H1 (cell line): Measurements from ENCODE around the gene H6PD. TPM values are rescaled to one million over a fixed set of nuclear protein-coding genes. Genes with fewer than 3 reads are reported as not detected.

Experiments used
- CTCF ChIA-PET: fragments of 300-600 bp; sonication (Branson Sonifier 250); formaldehyde crosslinking; loops from one replicate; lab custom pipeline; 2021; ENCODE audit not compliant: partially characterized antibody; lab: Charles Lee
- POLR2A ChIA-PET: fragments of 300-600 bp; sonication (Branson Sonifier 250); formaldehyde crosslinking; loops from one replicate; lab custom pipeline; 2021; ENCODE audit warnings: inconsistent platforms; ENCODE audit not compliant: partially characterized antibody; lab: Charles Lee
- DNase-seq, 2 experiments: peaks; one replicate each; pipeline versions ENCODE4 v3.0.0 to v3.0.0-alpha.2; 2010 to 2022; ENCODE audit warnings: low spot score in 2 of 2, low read depth in 1 of 2, mixed read lengths in 1 of 2
- FAIRE-seq: peaks from 2 replicates; lab custom pipeline; 2011; peaks lifted over from hg19 to GRCh38; lab: Jason Lieb, UNC
- H2AFZ ChIP-seq: 2 replicates; pipeline ENCODE4 v1.8.1; 2012; ENCODE audit warnings: low read length, inconsistent platforms
- H2AK5ac ChIP-seq: 2 replicates; pipeline ENCODE4 v1.6.1; 2013; ENCODE audit warnings: low read depth, low read length
- H2BK120ac ChIP-seq: replicated peaks from 2 replicates; pipeline ENCODE3; 2013; ENCODE audit warnings: low read depth, low read length, inconsistent platforms
- H2BK12ac ChIP-seq: 2 replicates; pipeline ENCODE4 v1.6.1; 2013; ENCODE audit warnings: low read depth, low read length
- H2BK15ac ChIP-seq: 2 replicates; pipeline ENCODE4 v1.6.1; 2013; ENCODE audit warnings: low read length
- H2BK20ac ChIP-seq: 2 replicates; pipeline ENCODE4 v1.6.1; 2013; ENCODE audit warnings: low read length
- H2BK5ac ChIP-seq: 2 replicates; pipeline ENCODE4 v1.6.1; 2013; ENCODE audit warnings: low read depth, low read length
- H3K14ac ChIP-seq: 2 replicates; pipeline ENCODE4 v1.6.1; 2013; ENCODE audit warnings: inconsistent platforms; ENCODE audit not compliant: insufficient read length
- H3K18ac ChIP-seq: 2 replicates; pipeline ENCODE4 v1.6.1; 2013; ENCODE audit warnings: low read length; ENCODE audit errors: extremely low read depth
- H3K23ac ChIP-seq: 2 replicates; pipeline ENCODE4 v1.6.1; 2013; ENCODE audit warnings: inconsistent platforms; ENCODE audit not compliant: insufficient read length
- H3K23me2 ChIP-seq: 2 replicates; pipeline ENCODE4 v1.6.1; 2013; ENCODE audit warnings: low read depth, low read length
- H3K27ac ChIP-seq: 2 replicates; pipeline ENCODE4 v1.6.1; 2011; ENCODE audit warnings: low read depth, low read length, inconsistent platforms
- H3K27me3 ChIP-seq, 4 experiments: replicated peaks in 1 of 4; 1 replicate in 1 of 4; 2 replicates in 3 of 4; pipeline versions ENCODE4 v1.6.1 to v1.8.1; 2011 to 2013; ENCODE audit warnings: low read length in 3 of 4, mild to moderate bottlenecking in 3 of 4, inconsistent platforms in 2 of 4, mixed read lengths in 2 of 4, moderate library complexity in 1 of 4; ENCODE audit not compliant: control insufficient read depth in 3 of 4, insufficient read depth in 3 of 4; ENCODE audit errors: extremely low read depth in 1 of 4
- H3K36me3 ChIP-seq, 4 experiments: 2 replicates each; pipeline versions ENCODE4 v1.6.1 to v1.8.1; 2011 to 2013; ENCODE audit warnings: mild to moderate bottlenecking in 4 of 4, low read length in 3 of 4, moderate library complexity in 2 of 4, control low read depth in 1 of 4, inconsistent platforms in 1 of 4; ENCODE audit not compliant: insufficient read depth in 4 of 4, control insufficient read depth in 2 of 4
- H3K4ac ChIP-seq: replicated peaks from 2 replicates; pipeline ENCODE3; 2013; ENCODE audit warnings: low read length, low read depth, mixed read lengths, inconsistent platforms; ENCODE audit not compliant: insufficient read length
- H3K4me1 ChIP-seq, 4 experiments: replicated peaks in 1 of 4; 1 replicate in 1 of 4; 2 replicates in 3 of 4; pipeline versions ENCODE4 v1.6.1 to v1.8.1; 2011 to 2013; ENCODE audit warnings: low read length in 3 of 4, inconsistent platforms in 2 of 4, mixed read lengths in 1 of 4; ENCODE audit not compliant: insufficient read depth in 4 of 4, control insufficient read depth in 3 of 4
- H3K4me2 ChIP-seq, 2 experiments: 2 replicates each; pipeline versions ENCODE4 v1.6.1 to v1.8.1; 2011 to 2013; ENCODE audit warnings: low read depth in 2 of 2, low read length in 2 of 2, control low read depth in 1 of 2, inconsistent platforms in 1 of 2, mild to moderate bottlenecking in 1 of 2; ENCODE audit not compliant: insufficient read depth in 1 of 2
- H3K4me3 ChIP-seq, 4 experiments: fragments of 200-600, 300-600 bp in 1 of 4; sonication (generic), shearing (Covaris generic), sonication (Bioruptor Twin) in 1 of 4; 2 replicates each; pipeline versions ENCODE4 v1.5.1 to v1.8.1; 2011 to 2016; ENCODE audit warnings: low read length in 4 of 4, low read depth in 3 of 4, control low read depth in 2 of 4, inconsistent platforms in 2 of 4, mild to moderate bottlenecking in 2 of 4, mixed read lengths in 1 of 4, moderate library complexity in 1 of 4; ENCODE audit not compliant: insufficient read depth in 2 of 4; ENCODE audit errors: extremely low read depth in 1 of 4
- H3K56ac ChIP-seq: replicated peaks from 2 replicates; pipeline ENCODE3; 2013; ENCODE audit warnings: low read depth, mild to moderate bottlenecking, mixed read lengths, low read length, inconsistent platforms; ENCODE audit not compliant: insufficient read length
- H3K79me1 ChIP-seq: 2 replicates; pipeline ENCODE4 v1.6.1; 2013; ENCODE audit warnings: low read depth, low read length, control low read depth
- H3K79me2 ChIP-seq, 2 experiments: 2 replicates each; pipeline versions ENCODE4 v1.6.1 to v1.8.1; 2012 to 2013; ENCODE audit warnings: low read length in 2 of 2, mild to moderate bottlenecking in 2 of 2, inconsistent platforms in 1 of 2; ENCODE audit not compliant: insufficient read depth in 2 of 2, control insufficient read depth in 1 of 2
- H3K9ac ChIP-seq, 4 experiments: replicated peaks in 1 of 4; 1 replicate in 1 of 4; 2 replicates in 3 of 4; pipeline versions ENCODE4 v1.6.1 to v1.8.1; 2011 to 2013; ENCODE audit warnings: low read depth in 3 of 4, low read length in 3 of 4, control low read depth in 2 of 4, mild to moderate bottlenecking in 2 of 4, moderate library complexity in 2 of 4, inconsistent platforms in 1 of 4; ENCODE audit errors: extremely low read depth in 1 of 4
- H3K9me3 ChIP-seq, 2 experiments: 2 replicates each; pipeline versions ENCODE4 v1.6.1 to v1.8.1; 2012 to 2013; ENCODE audit warnings: mild to moderate bottlenecking in 2 of 2, moderate library complexity in 2 of 2, control low read depth in 1 of 2, inconsistent platforms in 1 of 2, low read depth in 1 of 2, low read length in 1 of 2, mixed read lengths in 1 of 2; ENCODE audit not compliant: insufficient read depth in 2 of 2
- H4K20me1 ChIP-seq, 2 experiments: replicated peaks in 1 of 2; 2 replicates each; pipeline versions ENCODE3 to v1.8.1; 2011 to 2013; ENCODE audit warnings: inconsistent platforms in 2 of 2, low read length in 2 of 2, mild to moderate bottlenecking in 1 of 2; ENCODE audit not compliant: insufficient read depth in 2 of 2, control insufficient read depth in 1 of 2
- H4K5ac ChIP-seq: 2 replicates; pipeline ENCODE4 v1.6.1; 2013; ENCODE audit warnings: low read length, low read depth, mixed read lengths, inconsistent platforms; ENCODE audit not compliant: insufficient read length
- H4K8ac ChIP-seq: 2 replicates; pipeline ENCODE4 v1.8.0; 2013; ENCODE audit warnings: mild to moderate bottlenecking, moderate library complexity, low read length, inconsistent platforms; ENCODE audit not compliant: insufficient read depth; ENCODE audit errors: extremely low read depth
- H4K91ac ChIP-seq: replicated peaks from 2 replicates; pipeline ENCODE3; 2013; ENCODE audit warnings: low read length, mixed read lengths, inconsistent platforms; ENCODE audit not compliant: insufficient read length
- BRCA1 ChIP-seq: IDR thresholded peaks from 2 replicates; pipeline ENCODE4 v1.6.1; 2012; ENCODE audit warnings: low read depth, low read length, improper control_type of control experiment
- CREB1 ChIP-seq: IDR thresholded peaks from 2 replicates; pipeline ENCODE4 v1.6.1; 2012; ENCODE audit warnings: inconsistent platforms
- EP300 ChIP-seq, 2 experiments: IDR thresholded peaks; 1 replicate in 1 of 2; 2 replicates in 1 of 2; pipeline ENCODE4 v1.6.1; 2011 to 2012; ENCODE audit warnings: low read depth in 2 of 2, low read length in 2 of 2, mild to moderate bottlenecking in 2 of 2, borderline replicate concordance in 1 of 2, inconsistent platforms in 1 of 2, moderate library complexity in 1 of 2
- KDM5A ChIP-seq: fragments of 200-600 bp; IDR thresholded peaks from 2 replicates; pipeline ENCODE4 v1.7.1; 2012; ENCODE audit warnings: mild to moderate bottlenecking, low read length, inconsistent platforms, mixed read lengths
- RBBP5 ChIP-seq: IDR thresholded peaks from 2 replicates; pipeline ENCODE4 v1.7.1; 2012; ENCODE audit warnings: low read depth, mild to moderate bottlenecking, inconsistent platforms, low read length, moderate library complexity, borderline replicate concordance
- RFX5 ChIP-seq: IDR thresholded peaks from 2 replicates; pipeline ENCODE4 v1.6.1; 2011; ENCODE audit warnings: low read depth, low read length, improper control_type of control experiment, borderline replicate concordance
- RNF2 ChIP-seq: fragments of 200-900, 300-1000 bp; sonication (generic); IDR thresholded peaks from 2 replicates; pipeline ENCODE4 v1.7.1; 2016; ENCODE audit warnings: borderline replicate concordance, low read depth, mild to moderate bottlenecking, antibody characterized with exemption, low read length; ENCODE audit not compliant: poor library complexity, severe bottlenecking; ENCODE audit errors: missing control alignments
- SIN3A ChIP-seq, 2 experiments: IDR thresholded peaks in 1 of 2; conservative IDR thresholded peaks in 1 of 2; 2 replicates each; pipeline ENCODE4 v1.6.1; 2011 to 2012; ENCODE audit warnings: low read length in 2 of 2, improper control_type of control experiment in 1 of 2, low read depth in 1 of 2, mild to moderate bottlenecking in 1 of 2
- SP1 ChIP-seq: IDR thresholded peaks from 2 replicates; pipeline ENCODE4 v1.6.1; 2011; ENCODE audit warnings: low read depth, low read length
- SP4 ChIP-seq: IDR thresholded peaks from 2 replicates; pipeline ENCODE4 v1.6.1; 2012; ENCODE audit warnings: low read length, inconsistent platforms
- TAF7 ChIP-seq: optimal IDR thresholded peaks from 2 replicates; pipeline ENCODE3; 2011; ENCODE audit warnings: low read depth, mild to moderate bottlenecking, inconsistent platforms, low read length, moderate library complexity, borderline replicate concordance
- TEAD4 ChIP-seq: IDR thresholded peaks from 2 replicates; pipeline ENCODE4 v1.6.1; 2012; ENCODE audit warnings: low read depth, low read length, inconsistent platforms, mixed read lengths
- WGBS, 2 experiments: shearing (Covaris generic) in 1 of 2; methylation state at CpG; one replicate each; pipeline versions ENCODE4 v1.1.6 to v1.1.7; 2013 to 2015; ENCODE audit warnings: low lambda C conversion rate in 2 of 2, mixed read lengths in 2 of 2, inconsistent platforms in 1 of 2, low coverage in 1 of 2, missing lambda C conversion rate in 1 of 2; ENCODE audit not compliant: insufficient replicate concordance in 2 of 2, insufficient coverage in 1 of 2, insufficient read length in 1 of 2; ENCODE audit errors: extremely low coverage in 1 of 2, missing lambda C conversion rate in 1 of 2; 5-methylcytosine and 5-hydroxymethylcytosine counted together
- polyA plus RNA-seq, 7 experiments: library from polyadenylated mRNA; depleted of rRNA in 3 of 7; stranded (reverse) in 5 of 7; unstranded in 2 of 7; fragments of >200 nt in 5 of 7; fragments of 200-250 nt in 2 of 7; gene quantifications; 1 replicate in 5 of 7; 2 replicates in 1 of 7; 4 replicates in 1 of 7; pipeline versions ENCODE4 v1.2.1 to v1.2.3, GENCODE V29; 2011 to 2013; ENCODE audit warnings: missing spikeins in 2 of 7, mixed read lengths in 2 of 7
- total RNA-seq: library from RNA; stranded (reverse); fragmentation: NEBNext Ultra II Directional; extraction: Animal tissue kit (Norgen Biotek cat#: 25700); gene quantifications from 2 replicates; pipeline ENCODE4 v1.2.1, GENCODE V29; 2021
- TF ChIP-seq, protein P1 (sequence below): IDR thresholded peaks from 2 replicates; pipeline ENCODE4 v1.6.1; 2012; ENCODE audit warnings: inconsistent platforms

H6PD gene
- total and polyA plus RNA-seq, 2 of the 8 experiments (the other 6 are each of a cell fraction or from before 2014, with no cell fraction given) = 3.6 to 3.8 TPM

DNA sequence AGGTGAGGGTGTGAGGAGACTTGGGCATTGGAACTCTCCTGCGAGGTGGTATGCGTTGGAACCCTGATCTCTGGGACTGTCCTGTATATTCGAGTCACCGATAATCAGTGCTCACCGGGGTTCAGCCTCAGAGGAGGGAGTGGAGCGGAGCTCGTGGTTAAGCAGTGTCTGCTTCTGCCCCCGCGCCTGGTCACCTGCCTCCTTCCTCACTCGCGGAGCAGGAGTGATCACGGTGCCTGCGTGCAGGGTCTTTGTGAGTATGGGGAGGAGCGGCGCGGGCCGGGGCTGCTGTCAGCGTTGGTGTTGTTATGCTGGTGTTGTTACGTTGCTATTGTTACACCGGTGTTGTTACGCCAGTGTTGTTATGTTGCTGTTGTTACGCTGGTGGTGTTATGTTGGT is 23.3 kb downstream of the H6PD start:
- peaks cover 3 to 24% of the 10 kb centered on the region in 2 experiments for H3K9me3 ChIP-seq
- peaks cover 3% of the 10 kb centered on the region for H3K79me1 ChIP-seq
- H4K8ac ChIP-seq = no peak overlapping the region
- H2AFZ ChIP-seq = no peak overlapping the region
- H2BK15ac ChIP-seq = peak overlapping the region; percentile 90; the same call in 1 of the 2 replicates
- no peaks in the 10 kb centered on the region for H3K27me3 ChIP-seq
- no peak overlapping the region for H4K91ac ChIP-seq
- peak overlapping the region; percentile 95; the same call in 1 of the 2 replicates for H2BK12ac ChIP-seq
- peak overlapping the region; percentile 72; the same call in 1 of the 2 replicates for H3K27ac ChIP-seq
- H3K4me3 ChIP-seq = no peak overlapping the region
- H4K5ac ChIP-seq = no peak overlapping the region
- CTCF ChIA-PET = interaction anchor here (13.7 kb wide), 1 partner anchor 10 kb away, joined by 118 read pairs; no protein-coding TSS in a partner anchor
- no peak overlapping the region for H3K18ac ChIP-seq
- peaks cover 0 to 2% (median 0%) of the 10 kb centered on the region in 4 experiments; a peak in 1 of 8 replicates for H3K36me3 ChIP-seq
- peaks cover 3 to 6% of the 10 kb centered on the region in 2 experiments; a peak in 2 of 4 replicates for H3K79me2 ChIP-seq
- H2BK20ac ChIP-seq = no peak overlapping the region; the same call in 1 of the 2 replicates
- peaks cover 0 to 4% of the 10 kb centered on the region in 2 experiments for H4K20me1 ChIP-seq
- DNase-seq (no peak), FAIRE-seq (no peak)
- H3K23me2 ChIP-seq = peaks cover 8% of the 10 kb centered on the region
- 93% methylated on average over 22 of the region's 22 CpGs; no CpG with 5 or more reads in 1 of the 2 experiments for WGBS, 2 experiments
- H2BK120ac ChIP-seq = no peak overlapping the region
- H3K56ac ChIP-seq = no peak overlapping the region
- peak overlapping the region; percentile 100; the same call in 1 of the 2 replicates for H2AK5ac ChIP-seq
- no peak overlapping the region for H3K9ac ChIP-seq
- POLR2A ChIA-PET = no interaction called here
- no peak overlapping the region for H3K23ac ChIP-seq
- H2BK5ac ChIP-seq = peak overlapping the region; percentile 57; the same call in 1 of the 2 replicates
- peaks cover 6 to 9% (median 9%) of the 10 kb centered on the region in 4 experiments for H3K4me1 ChIP-seq
- H3K14ac ChIP-seq = no peak overlapping the region
- no peak overlapping the region for H3K4me2 ChIP-seq
- no peak overlapping the region for H3K4ac ChIP-seq
- TF ChIP-seq BRCA1 = no peak
- no peak for TF ChIP-seq EP300 (IDR thresholded peaks at IDR 0.05; ENCODE audit: borderline replicate concordance in 1 of 2, low read depth in 2 of 2, low read length in 2 of 2)
- TF ChIP-seq, protein P1, sequence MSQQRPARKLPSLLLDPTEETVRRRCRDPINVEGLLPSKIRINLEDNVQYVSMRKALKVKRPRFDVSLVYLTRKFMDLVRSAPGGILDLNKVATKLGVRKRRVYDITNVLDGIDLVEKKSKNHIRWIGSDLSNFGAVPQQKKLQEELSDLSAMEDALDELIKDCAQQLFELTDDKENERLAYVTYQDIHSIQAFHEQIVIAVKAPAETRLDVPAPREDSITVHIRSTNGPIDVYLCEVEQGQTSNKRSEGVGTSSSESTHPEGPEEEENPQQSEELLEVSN = no peak
- no peak for TF ChIP-seq SP4
- no peak for TF ChIP-seq RFX5
- TF ChIP-seq TAF7 = no peak
- TF ChIP-seq SIN3A (conservative IDR thresholded peaks at IDR 0.05 in 1 of 2, IDR thresholded peaks at IDR 0.05 in 1 of 2; ENCODE audit: low read depth in 1 of 2, low read length in 2 of 2) = no peak
- no peak for TF ChIP-seq RNF2
- no peak for TF ChIP-seq KDM5A
- TF ChIP-seq SP1 = no peak
- no peak for TF ChIP-seq RBBP5
- no peak for TF ChIP-seq CREB1
- no peak for TF ChIP-seq TEAD4
